Measurements from ENCODE around the gene DOP1B.

Gene DOP1B

GRCh38 chr21:36204980-36205379 is 48.4 kb downstream of the DOP1B start:
- no peak for DNase-seq

GRCh38 chr21:36205962-36206361 is 49.3 kb downstream of the DOP1B start:
- DNase-seq: no peak
